GM21737 (cell line): Measurements from ENCODE around the gene NXPH3.
"Not testable (repeated sequence)": the region's sequence is repeated elsewhere in the genome, so short reads cannot be mapped to it uniquely, and the experiment has no call there.

Experiments used
- ATAC-seq: cut with Tn5 transposase; IDR thresholded peaks from one replicate; pipeline ENCODE4 v1.9.1; 2021; ENCODE audit warnings: mild to moderate bottlenecking, moderate library complexity; ENCODE audit not compliant: unreplicated experiment

The NXPH3 gene

GRCh38 chr17:49554694-49555494 is 20.8 kb upstream of the NXPH3 start:
- ATAC-seq: no peak

DNA sequence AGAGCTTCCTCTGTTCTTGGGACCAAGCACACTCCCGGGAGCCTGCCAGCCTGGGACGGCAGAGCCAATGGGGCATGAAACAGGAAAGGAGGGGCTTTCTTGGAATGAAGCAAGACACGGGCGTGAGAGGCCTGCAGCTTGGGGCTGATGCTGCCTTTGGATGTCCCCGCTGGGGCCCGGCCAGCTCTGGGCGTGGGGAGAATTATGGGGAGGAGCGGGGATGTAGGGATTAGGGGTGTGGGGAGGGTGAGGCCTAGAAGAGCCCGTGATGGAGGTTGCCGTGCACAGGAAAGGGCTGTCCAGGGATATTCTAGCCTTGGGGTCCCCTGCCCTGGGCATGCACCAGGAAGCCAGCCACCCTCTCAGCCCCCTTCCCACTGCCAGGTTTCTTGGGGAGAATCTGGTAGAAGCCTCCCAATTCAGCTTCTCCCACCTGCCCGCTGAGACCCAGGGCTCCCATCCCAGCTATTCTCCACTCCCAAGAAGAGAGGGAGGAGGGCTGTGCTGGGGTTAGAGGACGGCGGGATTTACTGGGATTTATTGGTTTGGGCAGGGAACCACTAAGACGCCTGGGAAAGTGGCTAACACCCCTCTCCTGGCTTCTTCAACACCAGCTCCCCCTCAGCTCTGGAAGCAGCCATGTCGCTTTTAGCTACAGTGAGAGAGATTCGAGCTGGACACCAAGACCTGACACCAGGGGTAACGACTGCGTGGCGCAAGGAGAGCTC is 20.0 kb upstream of the NXPH3 start:
- no peak for ATAC-seq

GRCh38 chr17:49556223-49556943 is 19.3 kb upstream of the NXPH3 start:
- peak; percentile 72 for ATAC-seq

DNA sequence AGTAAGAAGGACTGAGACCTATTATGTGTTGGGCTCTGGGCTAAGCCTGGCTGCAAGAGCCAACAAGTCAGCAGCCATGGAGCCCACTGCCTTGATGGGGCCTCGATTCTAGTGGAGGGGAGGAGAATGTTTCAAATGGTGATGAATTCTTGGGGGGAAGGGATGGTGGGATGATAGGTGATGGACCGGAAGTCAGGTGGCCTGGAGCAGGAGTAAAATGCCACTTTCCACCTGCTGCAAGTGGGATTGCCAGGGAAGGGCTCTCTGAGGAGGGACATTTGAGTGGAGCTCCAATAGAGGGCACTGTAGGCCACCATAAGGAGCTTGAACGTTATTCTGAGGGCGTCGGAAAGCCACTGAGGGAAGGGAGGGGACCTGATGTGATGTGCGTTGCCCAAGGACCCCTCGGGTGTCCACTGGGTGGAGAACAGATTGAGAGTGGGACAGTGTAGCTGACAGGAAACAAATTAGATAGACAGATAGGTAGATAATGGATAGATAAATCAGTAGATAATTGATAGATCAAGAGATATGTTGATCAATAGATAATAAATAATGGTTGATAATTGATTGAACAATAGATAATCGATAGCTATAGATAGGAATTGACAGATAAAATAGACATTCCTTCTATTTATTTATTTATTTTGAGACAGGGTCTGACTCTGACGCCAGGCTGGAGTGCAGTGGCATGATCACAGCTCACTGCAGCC is 18.2 kb upstream of the NXPH3 start:
- no peak for ATAC-seq

DNA sequence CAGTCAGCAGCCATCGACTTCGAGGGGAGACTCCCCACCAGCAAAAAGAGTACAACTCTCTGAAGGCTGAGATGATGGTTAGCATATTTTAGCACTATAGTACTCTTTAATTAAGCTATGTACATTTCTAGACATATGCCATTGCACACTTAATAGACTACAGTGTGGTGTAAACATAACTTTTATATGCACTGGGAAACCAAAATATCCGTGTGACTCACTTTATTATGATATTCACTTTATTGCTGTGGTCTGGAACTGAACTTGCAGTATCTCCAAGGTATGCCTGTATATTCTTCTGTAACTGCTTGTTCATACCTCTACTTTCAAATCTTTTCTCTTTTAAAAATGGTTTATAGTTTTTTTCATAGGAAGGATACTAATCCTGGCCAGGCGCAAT is 11.0 kb upstream of the NXPH3 start:
- ATAC-seq: no peak

GRCh38 chr17:49565948-49566491 is 9.7 kb upstream of the NXPH3 start:
- ATAC-seq: no peak

DNA sequence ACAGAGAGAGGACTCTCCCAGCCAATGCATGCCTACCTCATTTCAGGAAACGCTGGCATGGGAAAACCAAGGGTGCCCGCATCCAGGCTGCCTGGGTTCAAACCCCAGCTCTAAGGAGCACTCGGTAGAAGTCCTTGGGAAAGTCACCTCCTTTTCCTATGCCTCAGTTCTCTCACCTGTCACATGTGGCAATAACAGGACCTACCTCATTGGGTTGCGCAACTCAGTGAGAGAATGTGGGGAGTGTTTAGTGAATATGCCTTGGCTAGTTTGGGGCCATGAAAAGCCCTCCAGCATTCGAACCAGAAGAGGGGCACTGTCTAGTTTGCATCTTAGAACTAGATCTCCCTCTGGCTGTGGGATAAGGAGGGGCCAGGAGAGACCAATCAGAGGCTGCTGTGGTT is 9.0 kb upstream of the NXPH3 start:
- ATAC-seq: no peak

DNA sequence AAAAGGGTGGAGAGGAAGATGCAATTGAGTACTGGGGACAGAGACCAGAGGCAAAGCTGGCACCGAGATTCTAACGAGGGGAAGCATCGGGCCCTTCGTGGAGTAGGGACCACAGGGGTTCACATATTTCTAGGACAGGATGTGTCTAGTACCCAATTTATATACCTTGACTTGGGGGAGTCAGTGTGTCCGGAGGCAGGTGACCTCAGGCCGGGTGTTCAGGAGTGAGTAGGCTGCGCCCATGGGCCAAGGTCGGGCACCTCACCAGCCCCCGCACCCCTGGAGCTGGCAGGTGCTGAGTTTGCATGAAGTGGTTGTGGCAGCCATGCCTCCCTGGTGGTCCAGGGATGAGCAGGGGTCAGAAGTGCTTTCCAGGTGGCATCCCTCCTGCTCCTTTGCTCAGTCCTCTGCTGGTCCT is 8.6 kb upstream of the NXPH3 start:
- no peak for ATAC-seq

GRCh38 chr17:49567871-49568694 is 7.6 kb upstream of the NXPH3 start:
- ATAC-seq: no peak

DNA sequence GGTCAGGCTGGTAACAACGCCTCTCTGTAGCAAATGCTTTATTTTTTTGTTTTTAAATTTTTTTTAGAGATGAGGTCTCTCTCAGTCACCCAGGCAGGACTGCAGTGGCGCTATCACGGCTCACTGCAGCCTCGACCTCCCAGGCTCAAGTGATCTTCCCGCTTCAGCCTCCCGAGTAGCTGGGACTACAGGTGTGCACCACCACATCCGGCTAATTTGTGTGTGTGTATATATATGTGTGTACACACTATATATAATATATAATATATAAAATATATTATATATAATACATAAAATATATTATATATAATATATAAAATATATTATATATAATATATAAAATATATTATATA is 7.0 kb upstream of the NXPH3 start:
- not testable (repeated sequence) for ATAC-seq

DNA sequence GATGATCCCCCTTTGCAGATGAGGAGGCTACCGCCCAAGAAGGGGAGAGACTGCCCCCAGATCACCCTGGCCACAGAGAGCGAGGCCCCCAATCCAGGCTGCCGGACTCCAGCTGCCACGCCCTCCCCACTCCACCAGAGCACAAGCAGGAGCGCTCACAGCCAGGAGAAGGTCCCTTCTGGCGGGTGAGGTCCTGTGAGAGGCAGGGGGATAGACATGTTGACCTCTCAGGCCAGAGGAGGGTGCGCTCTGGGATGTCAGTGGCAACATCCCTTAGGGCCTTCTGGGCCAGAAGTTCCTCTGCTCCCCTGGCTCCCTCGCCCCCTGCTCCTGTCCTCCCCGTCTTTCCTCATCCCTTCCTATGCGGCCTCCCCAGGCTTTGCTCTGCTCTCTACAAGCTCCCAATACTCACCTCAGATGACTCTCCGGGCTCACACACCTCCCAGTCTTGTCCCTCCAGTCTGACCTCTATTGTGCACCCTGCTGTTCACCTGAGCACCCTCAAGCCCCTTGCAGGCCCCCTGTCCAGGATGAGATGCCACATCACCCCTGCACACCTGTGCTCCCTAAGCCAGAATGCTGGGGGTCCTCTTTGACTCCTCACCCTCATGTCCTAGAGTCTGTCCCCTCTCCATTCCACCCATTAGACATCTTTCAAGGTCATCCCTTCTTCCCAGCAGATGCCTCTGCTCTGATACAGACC is 5.0 kb upstream of the NXPH3 start:
- ATAC-seq: no peak

DNA sequence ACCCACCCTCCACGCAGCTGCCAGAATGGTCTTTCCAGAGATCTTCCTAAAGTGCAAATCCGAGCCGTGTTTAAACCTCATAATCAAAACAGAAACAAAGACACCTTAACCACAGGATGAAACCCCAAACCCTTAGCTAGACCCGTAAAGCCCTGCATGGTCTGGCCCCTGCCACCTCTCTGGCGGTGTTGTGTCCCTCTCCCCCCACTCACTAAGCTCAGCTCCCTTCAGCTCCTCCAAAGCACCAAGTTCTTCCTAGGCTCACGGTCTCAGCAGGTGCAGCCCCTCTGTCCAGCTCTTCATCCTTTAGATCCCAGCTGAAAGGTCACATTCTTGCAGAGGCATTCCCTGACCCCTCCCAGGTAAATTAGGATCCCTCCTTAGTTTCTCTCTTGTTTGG is 4.4 kb upstream of the NXPH3 start:
- ATAC-seq: no peak

GRCh38 chr17:49571764-49572163 is 3.9 kb upstream of the NXPH3 start:
- ATAC-seq: no peak

- ATAC-seq: no peak
Observed at GRCh38 chr17:49572226-49572625, 3.4 kb upstream of the NXPH3 start.

- no peak for ATAC-seq
Observed at GRCh38 chr17:49572806-49573420, 2.8 kb upstream of the NXPH3 start.

DNA sequence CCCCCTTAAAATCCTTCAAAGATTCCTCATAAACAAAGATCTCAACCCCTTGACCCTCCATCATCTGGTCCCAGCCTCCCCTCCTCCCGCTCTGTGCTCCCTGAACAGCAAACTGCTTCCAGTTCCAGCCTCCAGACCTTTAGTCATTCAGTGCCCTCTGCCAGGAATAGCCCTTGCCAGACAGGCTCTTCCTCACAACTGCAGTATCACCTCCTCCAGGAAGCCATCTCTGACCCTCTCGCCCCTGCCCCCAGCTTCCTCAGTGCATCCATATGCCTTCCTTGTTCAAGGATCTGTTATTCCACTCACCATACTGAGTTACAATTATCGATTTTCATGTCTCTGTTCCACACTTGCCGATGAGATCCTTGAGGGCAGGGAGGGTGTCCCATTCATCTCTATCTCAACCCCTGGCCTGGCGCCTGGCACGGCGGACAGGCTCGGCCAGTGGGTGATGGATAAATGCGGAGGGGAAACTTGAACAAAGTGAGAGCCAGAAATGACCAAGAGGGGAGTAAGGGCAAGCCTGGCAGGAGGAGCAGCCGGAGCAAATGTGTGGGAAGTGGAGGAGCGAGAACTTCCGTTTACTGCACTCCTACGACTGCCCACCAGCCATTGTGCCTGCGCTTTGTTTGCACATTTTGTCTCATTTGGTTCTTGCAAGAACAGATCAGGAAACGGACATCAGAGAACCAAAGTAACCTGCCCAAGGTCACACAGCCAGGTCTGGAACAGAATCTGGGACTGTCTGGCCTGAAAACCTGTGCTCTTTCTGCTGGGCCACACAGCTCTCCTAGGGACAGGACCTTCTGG is 2.0 kb upstream of the NXPH3 start:
- ATAC-seq: no peak

GRCh38 chr17:49574323-49574781 is 1.3 kb upstream of the NXPH3 start:
- ATAC-seq: no peak
